SK-N-SH treated with all-trans-retinoic acid at 6 μM for 48 hours (cell line): Measurements from ENCODE around the gene POLD4.

Experiments used
- ATAC-seq: fragments of 200-7000 bp; cut with Tn5 transposase; 3 replicates; pipeline ENCODE4 v1.9.1; 2020; ENCODE audit warnings: mild to moderate bottlenecking, moderate library complexity
- ARNTL ChIP-seq: fragments of 450-650 bp; formaldehyde crosslinking; IDR thresholded peaks from 2 replicates; pipeline ENCODE4 v1.5.0; 2020; ENCODE audit warnings: low read depth, mild to moderate bottlenecking, moderate library complexity, borderline replicate concordance
- BACH2 ChIP-seq: fragments of 250-450 bp; sonication (Bioruptor Pico); IDR thresholded peaks from 2 replicates; pipeline ENCODE4 v1.9.0; 2021; ENCODE audit warnings: mild to moderate bottlenecking, borderline replicate concordance
- CSDC2 ChIP-seq: fragments of 250-450 bp; sonication (Bioruptor Pico); IDR thresholded peaks from 2 replicates; pipeline ENCODE4 v1.5.0; 2020; ENCODE audit warnings: mild to moderate bottlenecking, moderate library complexity
- CSRNP3 ChIP-seq: fragments of 250-450 bp; sonication (Bioruptor Pico); IDR thresholded peaks from 2 replicates; pipeline ENCODE4 v1.5.1; 2021; ENCODE audit warnings: mild to moderate bottlenecking, moderate library complexity
- ESRRG ChIP-seq: fragments of 250-450 bp; sonication (Bioruptor Pico); IDR thresholded peaks from 2 replicates; pipeline ENCODE4 v1.6.1; 2021; ENCODE audit warnings: mild to moderate bottlenecking
- GLIS3 ChIP-seq: fragments of 250-450 bp; sonication (Bioruptor Pico); IDR thresholded peaks from 2 replicates; pipeline ENCODE4 v1.5.0; 2020; ENCODE audit warnings: mild to moderate bottlenecking, moderate library complexity
- ISL1 ChIP-seq: fragments of 250-450 bp; sonication (Bioruptor Pico); IDR thresholded peaks from 2 replicates; pipeline ENCODE4 v2.1.2; 2022; ENCODE audit warnings: mild to moderate bottlenecking, moderate library complexity
- OSR1 ChIP-seq: fragments of 250-450 bp; sonication (Bioruptor Pico); IDR thresholded peaks from 2 replicates; pipeline ENCODE4 v1.8.0; 2022; ENCODE audit warnings: moderate library complexity, mild to moderate bottlenecking, inconsistent platforms
- PATZ1 ChIP-seq: fragments of 250-450 bp; sonication (Bioruptor Pico); IDR thresholded peaks from 2 replicates; pipeline ENCODE4 v1.8.0; 2020; ENCODE audit warnings: mild to moderate bottlenecking, moderate library complexity, borderline replicate concordance
- PPARA ChIP-seq: fragments of 250-450 bp; sonication (Bioruptor Pico); IDR thresholded peaks from 2 replicates; pipeline ENCODE4 v1.5.0; 2020; ENCODE audit warnings: mild to moderate bottlenecking, borderline replicate concordance
- RARB ChIP-seq: fragments of 250-450 bp; sonication (Bioruptor Pico); IDR thresholded peaks from 2 replicates; pipeline ENCODE4 v1.8.0; 2021; ENCODE audit warnings: mild to moderate bottlenecking, moderate library complexity
- SNAI2 ChIP-seq: fragments of 250-450 bp; sonication (Bioruptor Pico); IDR thresholded peaks from 2 replicates; pipeline ENCODE4 v1.5.0; 2020; ENCODE audit warnings: mild to moderate bottlenecking, moderate library complexity
- TCF4 ChIP-seq: fragments of 250-450 bp; sonication (Bioruptor Pico); IDR thresholded peaks from 2 replicates; pipeline ENCODE4 v1.8.0; 2021; ENCODE audit warnings: mild to moderate bottlenecking, moderate library complexity, borderline replicate concordance
- TOX ChIP-seq: fragments of 250-450 bp; sonication (Bioruptor Pico); IDR thresholded peaks from 2 replicates; pipeline ENCODE4 v1.8.0; 2021; ENCODE audit warnings: mild to moderate bottlenecking, moderate library complexity, borderline replicate concordance
- TSHZ2 ChIP-seq: fragments of 250-450 bp; sonication (Bioruptor Pico); IDR thresholded peaks from 2 replicates; pipeline ENCODE4 v1.5.0; 2020; ENCODE audit warnings: mild to moderate bottlenecking, moderate library complexity
- ZC3H10 ChIP-seq: fragments of 250-450 bp; sonication (Bioruptor Pico); IDR thresholded peaks from 2 replicates; pipeline ENCODE4 v1.5.1; 2021; ENCODE audit warnings: mild to moderate bottlenecking, moderate library complexity
- ZFP3 ChIP-seq: fragments of 250-450 bp; sonication (Bioruptor Pico); IDR thresholded peaks from 2 replicates; pipeline ENCODE4 v1.5.0; 2020; ENCODE audit warnings: mild to moderate bottlenecking, moderate library complexity
- ZFP30 ChIP-seq: fragments of 450-650 bp; formaldehyde crosslinking; IDR thresholded peaks from 2 replicates; pipeline ENCODE4 v1.5.0; 2022; ENCODE audit warnings: mild to moderate bottlenecking, moderate library complexity
- ZNF565 ChIP-seq: fragments of 450-650 bp; formaldehyde crosslinking; conservative IDR thresholded peaks from 2 replicates; pipeline ENCODE4 v1.5.0; 2020; ENCODE audit warnings: low read depth, mild to moderate bottlenecking, moderate library complexity
- ZNF70 ChIP-seq: fragments of 450-650 bp; formaldehyde crosslinking; IDR thresholded peaks from 2 replicates; pipeline ENCODE4 v1.5.0; 2020; ENCODE audit warnings: mild to moderate bottlenecking, moderate library complexity
- ZNF8 ChIP-seq: fragments of 450-650 bp; formaldehyde crosslinking; IDR thresholded peaks from 2 replicates; pipeline ENCODE4 v1.5.0; 2020; ENCODE audit warnings: mild to moderate bottlenecking, moderate library complexity
- TF ChIP-seq, protein P1 (sequence below): fragments of 250-450 bp; sonication (Bioruptor Pico); IDR thresholded peaks from 2 replicates; pipeline ENCODE4 v1.5.1; 2020; ENCODE audit warnings: low read depth, mild to moderate bottlenecking, moderate library complexity
- TF ChIP-seq, protein P2 (sequence below): fragments of 250-450 bp; sonication (Bioruptor Pico); IDR thresholded peaks from 2 replicates; pipeline ENCODE4 v1.8.0; 2021; ENCODE audit warnings: low read depth, mild to moderate bottlenecking, moderate library complexity, borderline replicate concordance

The POLD4 gene

GRCh38 chr11:67398661-67399563 lies 45.6 kb upstream of the POLD4 start:
- TF ChIP-seq PPARA (CRISPR knock-in tag) (no peak), CSRNP3 (CRISPR knock-in tag) (no peak), ZFP3 (no peak), GLIS3 (CRISPR knock-in tag) (no peak), TSHZ2 (no peak), ISL1 (CRISPR knock-in tag) (no peak), ZNF565 (CRISPR knock-in tag) (no peak), BACH2 (no peak), TCF4 (CRISPR knock-in tag) (no peak), ZFP30 (no peak), ESRRG (CRISPR knock-in tag) (no peak), CSDC2 (CRISPR knock-in tag) (no peak), ZNF70 (no peak), PATZ1 (CRISPR knock-in tag) (no peak), ZNF8 (CRISPR knock-in tag) (no peak), OSR1 (CRISPR knock-in tag) (no peak), RARB (CRISPR knock-in tag) (no peak), ZC3H10 (CRISPR knock-in tag) (no peak)
- TF ChIP-seq, protein P1, sequence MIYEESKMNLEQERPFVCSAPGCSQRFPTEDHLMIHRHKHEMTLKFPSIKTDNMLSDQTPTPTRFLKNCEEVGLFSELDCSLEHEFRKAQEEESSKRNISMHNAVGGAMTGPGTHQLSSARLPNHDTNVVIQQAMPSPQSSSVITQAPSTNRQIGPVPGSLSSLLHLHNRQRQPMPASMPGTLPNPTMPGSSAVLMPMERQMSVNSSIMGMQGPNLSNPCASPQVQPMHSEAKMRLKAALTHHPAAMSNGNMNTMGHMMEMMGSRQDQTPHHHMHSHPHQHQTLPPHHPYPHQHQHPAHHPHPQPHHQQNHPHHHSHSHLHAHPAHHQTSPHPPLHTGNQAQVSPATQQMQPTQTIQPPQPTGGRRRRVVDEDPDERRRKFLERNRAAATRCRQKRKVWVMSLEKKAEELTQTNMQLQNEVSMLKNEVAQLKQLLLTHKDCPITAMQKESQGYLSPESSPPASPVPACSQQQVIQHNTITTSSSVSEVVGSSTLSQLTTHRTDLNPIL (CRISPR knock-in tag), result no peak
- TF ChIP-seq, protein P2, sequence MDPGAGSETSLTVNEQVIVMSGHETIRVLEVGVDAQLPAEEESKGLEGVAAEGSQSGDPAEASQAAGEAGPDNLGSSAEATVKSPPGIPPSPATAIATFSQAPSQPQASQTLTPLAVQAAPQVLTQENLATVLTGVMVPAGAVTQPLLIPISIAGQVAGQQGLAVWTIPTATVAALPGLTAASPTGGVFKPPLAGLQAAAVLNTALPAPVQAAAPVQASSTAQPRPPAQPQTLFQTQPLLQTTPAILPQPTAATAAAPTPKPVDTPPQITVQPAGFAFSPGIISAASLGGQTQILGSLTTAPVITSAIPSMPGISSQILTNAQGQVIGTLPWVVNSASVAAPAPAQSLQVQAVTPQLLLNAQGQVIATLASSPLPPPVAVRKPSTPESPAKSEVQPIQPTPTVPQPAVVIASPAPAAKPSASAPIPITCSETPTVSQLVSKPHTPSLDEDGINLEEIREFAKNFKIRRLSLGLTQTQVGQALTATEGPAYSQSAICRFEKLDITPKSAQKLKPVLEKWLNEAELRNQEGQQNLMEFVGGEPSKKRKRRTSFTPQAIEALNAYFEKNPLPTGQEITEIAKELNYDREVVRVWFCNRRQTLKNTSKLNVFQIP (CRISPR knock-in tag), result no peak
- no peak for ATAC-seq

- ATAC-seq, result no peak
- TF ChIP-seq GLIS3 (CRISPR knock-in tag) (no peak), ZNF70 (no peak), ZFP3 (no peak), PPARA (CRISPR knock-in tag) (no peak), ZNF565 (CRISPR knock-in tag) (no peak), CSRNP3 (CRISPR knock-in tag) (no peak), ZFP30 (no peak), ARNTL (no peak), ZC3H10 (CRISPR knock-in tag) (no peak), ISL1 (CRISPR knock-in tag) (no peak), ESRRG (CRISPR knock-in tag) (no peak), PATZ1 (CRISPR knock-in tag) (no peak), OSR1 (CRISPR knock-in tag) (no peak), TOX (CRISPR knock-in tag) (no peak), SNAI2 (CRISPR knock-in tag) (no peak)
- TF ChIP-seq, protein P2 (CRISPR knock-in tag), result no peak
Measured at GRCh38 chr11:67397986-67398660, 44.8 kb upstream of the POLD4 start.
